ENCODE data around the gene TNFSF15.

Gene TNFSF15

DNA sequence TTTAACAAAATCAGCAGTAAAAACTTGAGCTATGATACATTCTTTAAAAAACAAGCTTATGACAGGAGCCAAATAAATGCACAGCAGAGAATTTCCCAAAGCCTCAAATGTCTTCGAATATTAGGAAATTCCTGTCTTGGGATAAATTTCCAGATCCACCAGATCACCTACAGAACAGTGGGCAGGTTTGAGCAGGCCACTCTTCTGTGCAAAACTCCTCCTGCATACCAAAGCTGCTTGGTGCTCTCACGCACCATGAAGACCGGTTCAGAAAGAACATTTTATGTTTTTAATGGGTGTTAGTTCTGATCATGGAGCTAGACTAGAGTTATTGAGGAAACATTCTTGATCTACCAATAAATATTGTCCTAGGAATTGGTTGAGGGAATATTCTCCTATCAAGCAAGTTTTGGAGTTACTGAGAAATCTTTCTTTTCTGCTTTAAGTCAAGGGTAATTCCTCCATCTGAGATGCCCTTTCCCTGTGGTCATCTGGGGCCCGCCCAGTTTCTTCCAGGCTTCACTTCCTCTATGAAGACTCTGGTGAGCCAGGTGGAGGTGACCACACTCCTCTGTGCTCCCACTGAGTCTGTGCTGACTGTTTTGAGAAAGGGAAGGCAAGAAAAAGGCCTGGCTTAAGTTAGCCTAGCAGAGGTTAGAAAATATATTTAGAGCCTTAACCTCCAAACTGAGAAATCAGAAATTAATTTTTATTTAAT, 17.9 kb downstream of the TNFSF15 start:
- Histone ChIP-seq H3K4me2 (ENCODE audit: low read depth, low read length) (no peak overlapping the region), H3K27me3 (replicated peaks; ENCODE audit: insufficient read depth, low read length) (no peaks in the 10 kb centered on the region), H3K36me3 (replicated peaks; ENCODE audit: insufficient read depth, low read length) (no peaks in the 10 kb centered on the region), H3K9me3 (replicated peaks; ENCODE audit: insufficient read depth, low read length) (no peaks in the 10 kb centered on the region), H3K9ac (ENCODE audit: low read length) (no peak overlapping the region), H3F3A (ENCODE audit: insufficient read depth, low read length) (no peaks in the 10 kb centered on the region), H3K9me2 (replicated peaks; ENCODE audit: insufficient read depth, low read length) (no peaks in the 10 kb centered on the region), H3K27ac (ENCODE audit: low read length) (no peak overlapping the region), H3K4me1 (ENCODE audit: low read length) (peaks cover 15% of the 10 kb centered on the region), H3K79me2 (ENCODE audit: low read length) (no peaks in the 10 kb centered on the region), H2AFZ (ENCODE audit: low read length) (no peak overlapping the region), H3K4me3 (ENCODE audit: low read length) (no peak overlapping the region), H4K20me1 (ENCODE audit: insufficient read depth, low read length) (no peaks in the 10 kb centered on the region)
- TF ChIP-seq EZH2 (optimal IDR thresholded peaks at IDR 0.05; ENCODE audit: low read depth, low read length): no peak
- TF ChIP-seq EZH2phosphoT487 (IDR thresholded peaks at IDR 0.05; ENCODE audit: low read length): no peak
- TF ChIP-seq, protein P1, sequence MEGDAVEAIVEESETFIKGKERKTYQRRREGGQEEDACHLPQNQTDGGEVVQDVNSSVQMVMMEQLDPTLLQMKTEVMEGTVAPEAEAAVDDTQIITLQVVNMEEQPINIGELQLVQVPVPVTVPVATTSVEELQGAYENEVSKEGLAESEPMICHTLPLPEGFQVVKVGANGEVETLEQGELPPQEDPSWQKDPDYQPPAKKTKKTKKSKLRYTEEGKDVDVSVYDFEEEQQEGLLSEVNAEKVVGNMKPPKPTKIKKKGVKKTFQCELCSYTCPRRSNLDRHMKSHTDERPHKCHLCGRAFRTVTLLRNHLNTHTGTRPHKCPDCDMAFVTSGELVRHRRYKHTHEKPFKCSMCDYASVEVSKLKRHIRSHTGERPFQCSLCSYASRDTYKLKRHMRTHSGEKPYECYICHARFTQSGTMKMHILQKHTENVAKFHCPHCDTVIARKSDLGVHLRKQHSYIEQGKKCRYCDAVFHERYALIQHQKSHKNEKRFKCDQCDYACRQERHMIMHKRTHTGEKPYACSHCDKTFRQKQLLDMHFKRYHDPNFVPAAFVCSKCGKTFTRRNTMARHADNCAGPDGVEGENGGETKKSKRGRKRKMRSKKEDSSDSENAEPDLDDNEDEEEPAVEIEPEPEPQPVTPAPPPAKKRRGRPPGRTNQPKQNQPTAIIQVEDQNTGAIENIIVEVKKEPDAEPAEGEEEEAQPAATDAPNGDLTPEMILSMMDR (IDR thresholded peaks at IDR 0.05; ENCODE audit: low read length): no peak
- no peak for DNase-seq

DNA sequence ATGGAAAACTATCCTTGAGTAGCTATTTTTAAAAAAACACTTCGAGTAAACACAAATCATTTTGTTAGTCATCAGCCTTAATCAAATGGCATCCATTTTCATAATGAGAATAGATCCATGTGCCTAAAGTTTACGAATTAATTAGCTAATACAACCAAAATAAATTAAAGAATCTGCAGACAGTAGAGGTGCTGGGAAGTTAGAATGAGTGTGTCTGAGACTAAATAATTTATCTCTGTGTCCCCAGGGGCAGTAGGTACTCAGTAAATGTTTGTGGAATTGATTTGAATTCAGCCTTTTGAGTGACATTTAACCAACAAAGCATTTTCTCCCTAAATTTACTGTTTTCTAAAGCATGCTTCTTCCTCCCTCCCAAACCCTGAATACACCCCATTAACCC, 18.6 kb downstream of the TNFSF15 start:
- Histone ChIP-seq H4K20me1 (ENCODE audit: insufficient read depth, low read length) (no peaks in the 10 kb centered on the region), H3K4me1 (ENCODE audit: low read length) (peaks cover 15% of the 10 kb centered on the region), H3K27me3 (replicated peaks; ENCODE audit: insufficient read depth, low read length) (no peaks in the 10 kb centered on the region), H3K4me2 (ENCODE audit: low read depth, low read length) (no peak overlapping the region), H2AFZ (ENCODE audit: low read length) (no peak overlapping the region), H3K9me2 (replicated peaks; ENCODE audit: insufficient read depth, low read length) (no peaks in the 10 kb centered on the region), H3K36me3 (replicated peaks; ENCODE audit: insufficient read depth, low read length) (no peaks in the 10 kb centered on the region), H3K9ac (ENCODE audit: low read length) (no peak overlapping the region), H3K4me3 (ENCODE audit: low read length) (no peak overlapping the region), H3K9me3 (replicated peaks; ENCODE audit: insufficient read depth, low read length) (no peaks in the 10 kb centered on the region), H3K27ac (ENCODE audit: low read length) (no peak overlapping the region), H3K79me2 (ENCODE audit: low read length) (no peaks in the 10 kb centered on the region), H3F3A (ENCODE audit: insufficient read depth, low read length) (no peaks in the 10 kb centered on the region)
- TF ChIP-seq EZH2 (optimal IDR thresholded peaks at IDR 0.05; ENCODE audit: low read depth, low read length) (no peak), EZH2phosphoT487 (IDR thresholded peaks at IDR 0.05; ENCODE audit: low read length) (no peak)
- TF ChIP-seq, protein P1 (IDR thresholded peaks at IDR 0.05; ENCODE audit: low read length): no peak
- DNase-seq: no peak

DNA sequence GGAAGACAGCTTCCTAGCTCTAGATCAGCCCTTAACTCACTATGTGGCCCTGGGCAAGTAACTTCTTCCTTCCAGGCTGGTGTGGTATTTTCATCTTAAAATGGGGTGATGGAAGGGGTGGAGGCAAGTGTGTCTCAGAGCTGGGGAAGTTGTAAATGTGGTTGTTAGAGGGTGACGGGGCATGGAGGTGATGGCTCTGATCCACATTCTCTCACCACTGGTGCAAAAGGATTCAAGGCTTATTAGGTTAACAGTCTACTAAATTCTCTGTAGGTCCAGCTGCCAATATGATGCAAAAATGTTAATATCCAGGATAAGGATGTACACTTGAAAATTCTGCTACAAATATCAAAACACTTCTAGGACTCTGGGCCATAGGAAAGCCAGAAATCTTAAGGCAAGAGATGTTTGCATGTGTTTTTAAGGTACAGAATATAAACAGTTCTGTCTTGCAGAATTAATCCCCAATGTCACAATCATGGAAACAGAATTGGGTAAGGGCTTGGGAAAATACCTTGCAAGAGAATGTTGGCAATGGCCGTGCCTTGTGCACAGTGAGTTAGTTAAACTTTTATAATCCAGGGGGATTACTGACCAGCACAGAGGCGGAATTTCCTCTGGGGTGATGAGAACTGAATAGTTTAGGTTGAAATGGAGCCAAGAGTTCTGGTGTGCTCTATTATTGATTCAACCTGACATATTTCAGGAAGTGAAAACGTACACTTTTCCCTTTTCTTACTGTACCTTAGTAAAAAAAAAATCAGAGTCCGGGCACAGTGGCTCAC, 19.8 kb downstream of the TNFSF15 start:
- H3K79me2 ChIP-seq (ENCODE audit: low read length): no peaks in the 10 kb centered on the region
- H3F3A ChIP-seq (ENCODE audit: insufficient read depth, low read length): no peaks in the 10 kb centered on the region
- H3K4me2 ChIP-seq (ENCODE audit: low read depth, low read length): no peak overlapping the region
- no peaks in the 10 kb centered on the region for H3K9me3 ChIP-seq (replicated peaks; ENCODE audit: insufficient read depth, low read length)
- H3K9me2 ChIP-seq (replicated peaks; ENCODE audit: insufficient read depth, low read length): no peaks in the 10 kb centered on the region
- no peak for DNase-seq
- no peaks in the 10 kb centered on the region for H4K20me1 ChIP-seq (ENCODE audit: insufficient read depth, low read length)
- no peaks in the 10 kb centered on the region for H3K27me3 ChIP-seq (replicated peaks; ENCODE audit: insufficient read depth, low read length)
- no peak overlapping the region for H2AFZ ChIP-seq (ENCODE audit: low read length)
- H3K4me1 ChIP-seq (ENCODE audit: low read length): peaks cover 15% of the 10 kb centered on the region
- H3K27ac ChIP-seq (ENCODE audit: low read length): no peak overlapping the region
- H3K9ac ChIP-seq (ENCODE audit: low read length): no peak overlapping the region
- no peak for TF ChIP-seq EZH2 (optimal IDR thresholded peaks at IDR 0.05; ENCODE audit: low read depth, low read length)
- TF ChIP-seq EZH2phosphoT487 (IDR thresholded peaks at IDR 0.05; ENCODE audit: low read length): no peak
- TF ChIP-seq, protein P1 (IDR thresholded peaks at IDR 0.05; ENCODE audit: low read length): no peak
- no peak overlapping the region for H3K4me3 ChIP-seq (ENCODE audit: low read length)
- H3K36me3 ChIP-seq (replicated peaks; ENCODE audit: insufficient read depth, low read length): no peaks in the 10 kb centered on the region

Measured in MM.1S (cell line).